Measurements from ENCODE around the gene MOSPD3.
A peak's percentile ranks its signal among the peaks of the same experiment; 100 is the strongest.

MOSPD3 gene

GRCh38 chr7:100577507-100577906 is 34.8 kb upstream of the MOSPD3 start:
- Histone ChIP-seq H2BK15ac (ENCODE audit: low read length) (no peak overlapping the region), H2AK5ac (ENCODE audit: low read depth, low read length) (no peak overlapping the region), H2AFZ (ENCODE audit: low read length) (no peak overlapping the region), H2BK120ac (ENCODE audit: low read depth, low read length) (no peak overlapping the region), H3K4ac (ENCODE audit: low read length) (no peak overlapping the region), H3K23ac (ENCODE audit: low read depth, low read length, poor library complexity) (no peak overlapping the region), H3K18ac (ENCODE audit: low read length) (no peak overlapping the region), H3K14ac (ENCODE audit: low read length) (no peak overlapping the region), H3K27ac (replicated peaks; ENCODE audit: low read length) (no peak overlapping the region), H4K8ac (ENCODE audit: low read depth, low read length) (no peak overlapping the region), H4K91ac (ENCODE audit: low read depth, low read length, poor library complexity) (no peak overlapping the region), H2BK12ac (ENCODE audit: low read length) (peak overlapping the region; percentile 41), H3K27me3 (ENCODE audit: control insufficient read depth in 3 of 3, insufficient read depth in 3 of 3, low read depth in 1 of 3, low read length in 3 of 3) (no peaks in the 10 kb centered on the region), H3K4me1 (ENCODE audit: control insufficient read depth in 2 of 2, insufficient read depth in 1 of 2, low read depth in 1 of 2, low read length in 2 of 2) (peaks cover 1 to 2% of the 10 kb centered on the region in 2 donors), H3K4me3 (ENCODE audit: low read length in 2 of 2) (no peak overlapping the region), H3K9me3 (replicated peaks in 1 of 2; ENCODE audit: control insufficient read depth in 2 of 2, insufficient read depth in 1 of 2, low read depth in 1 of 2, low read length in 2 of 2) (peaks cover 0 to 5% of the 10 kb centered on the region in 2 donors), H2BK5ac (ENCODE audit: low read length) (no peak overlapping the region), H3K79me1 (ENCODE audit: low read depth, low read length) (peaks cover 2% of the 10 kb centered on the region), H3K4me2 (ENCODE audit: insufficient read depth, low read length, poor library complexity, severe bottlenecking) (no peak overlapping the region), H3K36me3 (replicated peaks in 1 of 2; ENCODE audit: control insufficient read depth in 2 of 2, insufficient read depth in 2 of 2, low read length in 2 of 2) (peaks cover 46 to 70% of the 10 kb centered on the region in 2 donors), H3K9ac (ENCODE audit: low read depth, low read length, poor library complexity) (no peak overlapping the region)
- DNase-seq (ENCODE audit: low spot score) = no peak
- WGBS, 2 donors (ENCODE audit: extremely low coverage in 2 of 2, insufficient read length in 2 of 2, insufficient replicate concordance in 1 of 2) = no CpG with 5 or more reads among the region's 14 CpGs

DNA sequence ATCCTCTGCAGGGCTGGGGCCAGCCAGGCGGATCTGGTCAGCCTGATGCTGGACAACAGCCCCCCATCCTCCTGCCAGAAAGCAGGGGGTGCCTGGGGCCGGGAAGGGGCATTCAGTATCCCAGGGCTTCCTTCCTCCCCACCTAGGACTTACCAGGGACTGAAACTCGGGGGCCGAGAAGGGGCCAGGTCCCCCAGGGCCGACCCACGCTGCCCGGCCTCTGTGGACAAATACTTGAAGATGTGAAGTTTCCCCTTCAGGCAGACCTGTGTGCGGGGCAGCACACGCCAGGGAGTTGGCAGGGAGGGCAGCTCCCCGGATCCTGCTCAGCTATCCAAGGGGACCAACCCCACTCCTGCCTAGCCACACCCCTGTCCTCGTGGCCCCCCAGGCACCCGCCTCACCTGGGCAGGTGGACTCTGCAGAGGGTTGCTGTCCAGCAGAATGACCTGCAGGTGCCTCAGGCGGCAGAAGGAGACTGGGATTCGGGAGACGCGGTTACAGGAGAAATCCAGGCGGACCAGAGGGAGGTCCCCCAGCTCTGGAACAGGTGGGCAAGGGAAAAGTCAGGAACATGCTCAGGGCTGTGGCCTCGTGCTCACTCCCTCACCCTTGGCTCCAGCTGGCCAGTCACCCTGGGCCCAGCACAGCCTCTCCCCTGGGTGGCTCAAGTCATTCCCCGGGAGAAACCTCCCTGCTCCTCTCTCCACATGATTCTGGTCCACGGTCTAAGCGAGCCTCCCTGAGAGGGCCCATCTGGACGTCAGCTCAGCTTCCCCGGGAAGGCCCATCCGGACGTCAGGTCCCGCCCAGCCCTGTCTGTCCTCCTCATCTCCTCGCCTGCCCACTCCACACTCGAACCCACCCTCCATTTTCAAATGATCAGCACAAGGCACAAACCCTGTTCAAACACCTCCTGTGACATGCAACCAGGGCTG is 33.8 kb upstream of the MOSPD3 start:
- Histone ChIP-seq H3K18ac (ENCODE audit: low read length) (no peak overlapping the region), H3K23ac (ENCODE audit: low read depth, low read length, poor library complexity) (no peak overlapping the region), H3K27me3 (ENCODE audit: control insufficient read depth in 3 of 3, insufficient read depth in 3 of 3, low read depth in 1 of 3, low read length in 3 of 3) (no peaks in the 10 kb centered on the region), H4K8ac (ENCODE audit: low read depth, low read length) (no peak overlapping the region), H2BK12ac (ENCODE audit: low read length) (no peak overlapping the region), H3K27ac (replicated peaks; ENCODE audit: low read length) (no peak overlapping the region), H3K4me1 (ENCODE audit: control insufficient read depth in 2 of 2, insufficient read depth in 1 of 2, low read depth in 1 of 2, low read length in 2 of 2) (peaks cover 0 to 4% of the 10 kb centered on the region in 2 donors), H2BK120ac (ENCODE audit: low read depth, low read length) (no peak overlapping the region), H3K9ac (ENCODE audit: low read depth, low read length, poor library complexity) (no peak overlapping the region), H3K14ac (ENCODE audit: low read length) (no peak overlapping the region), H2AK5ac (ENCODE audit: low read depth, low read length) (no peak overlapping the region), H3K4ac (ENCODE audit: low read length) (no peak overlapping the region), H2BK5ac (ENCODE audit: low read length) (no peak overlapping the region), H3K4me3 (ENCODE audit: low read length in 2 of 2) (no peak overlapping the region), H3K36me3 (replicated peaks in 1 of 2; ENCODE audit: control insufficient read depth in 2 of 2, insufficient read depth in 2 of 2, low read length in 2 of 2) (peaks cover 47 to 80% of the 10 kb centered on the region in 2 donors), H3K4me2 (ENCODE audit: insufficient read depth, low read length, poor library complexity, severe bottlenecking) (no peak overlapping the region), H3K79me1 (ENCODE audit: low read depth, low read length) (no peaks in the 10 kb centered on the region), H2AFZ (ENCODE audit: low read length) (no peak overlapping the region), H2BK15ac (ENCODE audit: low read length) (no peak overlapping the region), H3K9me3 (replicated peaks in 1 of 2; ENCODE audit: control insufficient read depth in 2 of 2, insufficient read depth in 1 of 2, low read depth in 1 of 2, low read length in 2 of 2) (peaks cover 0 to 5% of the 10 kb centered on the region in 2 donors), H4K91ac (ENCODE audit: low read depth, low read length, poor library complexity) (no peak overlapping the region)
- DNase-seq (ENCODE audit: low spot score) = no peak
- no CpG with 5 or more reads among the region's 28 CpGs for WGBS, 2 donors (ENCODE audit: extremely low coverage in 2 of 2, insufficient read length in 2 of 2, insufficient replicate concordance in 1 of 2)

DNA sequence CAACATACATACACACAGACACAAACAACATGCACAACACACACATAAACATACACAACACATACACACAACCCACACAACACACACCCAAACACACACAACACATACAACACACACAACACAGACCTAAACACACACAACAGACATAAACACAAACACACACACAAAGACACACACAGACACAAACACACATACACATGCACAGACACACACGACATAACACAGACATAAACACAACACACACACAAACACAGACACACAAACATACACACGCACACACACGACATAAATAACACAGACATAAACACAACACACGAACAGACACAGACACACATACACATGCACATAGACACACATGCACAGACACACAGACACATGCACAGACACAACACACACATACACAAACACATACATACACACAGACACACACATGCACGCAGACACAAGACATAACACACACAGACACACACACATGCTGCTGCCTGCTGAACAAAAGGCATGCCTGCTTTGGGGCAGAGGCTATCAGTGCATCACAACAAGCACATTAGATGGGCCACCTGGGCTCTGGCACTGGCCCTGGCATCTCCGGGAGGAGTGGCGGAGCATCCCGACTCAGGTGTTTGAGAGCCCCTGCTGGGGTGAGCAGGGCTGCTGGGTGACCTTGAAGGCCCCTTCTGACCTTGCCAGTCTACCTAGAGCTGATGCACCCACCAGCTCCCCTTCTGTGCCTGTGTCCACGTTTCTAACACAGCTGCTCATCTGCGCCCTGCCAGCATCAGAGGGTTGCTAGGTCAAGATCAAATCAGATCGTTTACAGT is 31.7 kb upstream of the MOSPD3 start:
- H2BK12ac ChIP-seq (ENCODE audit: low read length) = no peak overlapping the region
- WGBS, 2 donors (ENCODE audit: extremely low coverage in 2 of 2, insufficient read length in 2 of 2, insufficient replicate concordance in 1 of 2) = 100% methylated on average over 3 of the region's 11 CpGs; no CpG with 5 or more reads in 1 of the 2 donors
- H3K23ac ChIP-seq (ENCODE audit: low read depth, low read length, poor library complexity) = peak overlapping the region; percentile 37
- peak overlapping the region; percentile 25 for H3K14ac ChIP-seq (ENCODE audit: low read length)
- H3K18ac ChIP-seq (ENCODE audit: low read length) = no peak overlapping the region
- peaks cover 0 to 5% of the 10 kb centered on the region in 2 donors for H3K9me3 ChIP-seq (replicated peaks in 1 of 2; ENCODE audit: control insufficient read depth in 2 of 2, insufficient read depth in 1 of 2, low read depth in 1 of 2, low read length in 2 of 2)
- no peak overlapping the region for H3K9ac ChIP-seq (ENCODE audit: low read depth, low read length, poor library complexity)
- peaks cover 3% of the 10 kb centered on the region for H3K79me1 ChIP-seq (ENCODE audit: low read depth, low read length)
- peak overlapping the region in 1 of 2 donors; percentile 20 for H3K4me3 ChIP-seq (ENCODE audit: low read length in 2 of 2)
- H3K36me3 ChIP-seq (replicated peaks in 1 of 2; ENCODE audit: control insufficient read depth in 2 of 2, insufficient read depth in 2 of 2, low read length in 2 of 2) = peaks cover 41 to 74% of the 10 kb centered on the region in 2 donors
- no peak overlapping the region for H2AFZ ChIP-seq (ENCODE audit: low read length)
- H4K91ac ChIP-seq (ENCODE audit: low read depth, low read length, poor library complexity) = peak overlapping the region; percentile 5
- no peak overlapping the region for H2AK5ac ChIP-seq (ENCODE audit: low read depth, low read length)
- H3K27me3 ChIP-seq (ENCODE audit: control insufficient read depth in 3 of 3, insufficient read depth in 3 of 3, low read depth in 1 of 3, low read length in 3 of 3) = no peaks in the 10 kb centered on the region
- no peak overlapping the region for H3K4ac ChIP-seq (ENCODE audit: low read length)
- peaks cover 15 to 19% of the 10 kb centered on the region in 2 donors for H3K4me1 ChIP-seq (ENCODE audit: control insufficient read depth in 2 of 2, insufficient read depth in 1 of 2, low read depth in 1 of 2, low read length in 2 of 2)
- no peak overlapping the region for H3K27ac ChIP-seq (replicated peaks; ENCODE audit: low read length)
- H4K8ac ChIP-seq (ENCODE audit: low read depth, low read length) = no peak overlapping the region
- no peak overlapping the region for H2BK120ac ChIP-seq (ENCODE audit: low read depth, low read length)
- no peak overlapping the region for H2BK5ac ChIP-seq (ENCODE audit: low read length)
- no peak for DNase-seq (ENCODE audit: low spot score)
- H3K4me2 ChIP-seq (ENCODE audit: insufficient read depth, low read length, poor library complexity, severe bottlenecking) = no peak overlapping the region
- no peak overlapping the region for H2BK15ac ChIP-seq (ENCODE audit: low read length)
